HG03469 (cell line): ENCODE results near the gene STON2.

Source experiments
- ATAC-seq: cut with Tn5 transposase; IDR thresholded peaks from one replicate; pipeline ENCODE4 v1.9.1; 2021; ENCODE audit warnings: mild to moderate bottlenecking, moderate library complexity, moderate number of reproducible peaks; ENCODE audit not compliant: unreplicated experiment

Gene STON2

DNA sequence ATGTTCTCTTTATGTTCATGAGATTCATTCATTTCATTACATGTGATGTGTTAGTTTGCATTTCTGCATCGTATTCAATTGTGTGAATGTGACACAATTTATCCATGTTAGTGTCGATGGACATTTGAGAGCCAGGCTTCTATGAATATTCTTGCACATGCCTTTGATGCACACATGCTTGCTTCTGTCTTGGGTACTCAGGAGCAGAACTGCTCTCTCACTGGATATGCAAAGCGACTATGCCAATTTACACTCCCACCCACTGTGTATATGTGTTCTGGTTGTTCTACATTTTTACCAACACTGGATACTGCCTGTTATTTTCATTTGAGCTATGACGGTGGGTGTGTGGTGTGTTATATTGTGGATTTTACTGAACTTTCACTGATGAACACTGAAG is 95.1 kb downstream of the STON2 start:
- no peak for ATAC-seq

- ATAC-seq, result peak; percentile 95
These were observed 96.7 kb downstream of the STON2 start for GRCh38 chr14:81303258-81303935.

- no peak for ATAC-seq
These were observed 97.5 kb downstream of the STON2 start for GRCh38 chr14:81302638-81303037.

DNA sequence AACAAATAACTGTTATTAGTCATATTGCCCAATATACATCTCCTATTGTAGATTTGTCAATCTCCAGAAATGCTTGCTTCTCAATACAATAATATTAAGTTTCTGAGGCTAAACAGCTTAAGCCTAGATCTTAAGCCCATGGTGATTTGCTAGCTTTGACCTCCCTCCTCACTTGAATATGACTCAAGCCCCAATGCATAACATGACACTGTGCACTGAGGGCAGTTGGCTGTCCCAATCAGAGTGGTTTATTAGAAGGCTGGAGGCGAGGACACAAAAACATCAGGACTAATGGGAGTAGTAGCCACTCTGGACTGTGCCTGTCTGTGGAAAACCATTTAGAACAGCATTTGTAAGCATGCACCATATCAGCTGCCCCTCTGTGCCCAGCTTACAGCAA is 98.3 kb downstream of the STON2 start:
- ATAC-seq, result no peak

DNA sequence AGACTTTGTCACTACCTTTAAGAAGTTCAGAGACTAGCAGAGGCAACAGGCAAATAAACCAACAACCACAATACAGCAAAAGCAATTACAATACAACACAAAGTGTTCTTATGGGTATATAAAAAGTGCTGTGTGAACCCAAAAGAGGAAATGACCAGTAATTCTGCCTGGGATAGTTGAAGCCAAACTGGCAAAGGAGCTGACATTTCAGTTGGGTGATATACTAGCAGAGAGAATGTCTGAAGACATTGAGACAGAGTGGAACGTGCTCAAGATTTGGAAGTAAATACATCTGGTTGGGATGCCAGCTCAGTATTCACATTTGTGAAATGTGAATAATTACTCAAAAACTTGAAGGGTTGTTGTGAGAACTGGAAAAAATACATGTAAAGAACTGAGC is 98.8 kb downstream of the STON2 start:
- no peak for ATAC-seq

DNA sequence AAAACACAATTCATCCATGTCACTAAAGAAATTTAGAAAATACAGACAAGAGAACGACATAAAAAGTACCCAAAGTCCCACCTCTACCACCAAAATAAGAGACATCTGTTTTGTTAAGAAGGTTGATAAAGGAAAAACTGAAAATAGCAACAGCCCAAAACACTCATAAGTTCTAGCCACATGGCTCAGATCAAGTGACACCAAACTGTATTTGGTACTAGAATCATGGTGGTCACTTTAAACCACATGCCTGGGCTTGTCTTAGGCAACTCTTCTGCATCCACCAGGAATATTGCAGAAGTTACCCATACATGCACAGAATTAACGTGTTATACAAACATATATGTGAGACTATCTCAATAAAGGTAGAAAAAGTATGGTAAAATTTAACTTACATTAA is 101.2 kb downstream of the STON2 start:
- ATAC-seq, result no peak

DNA sequence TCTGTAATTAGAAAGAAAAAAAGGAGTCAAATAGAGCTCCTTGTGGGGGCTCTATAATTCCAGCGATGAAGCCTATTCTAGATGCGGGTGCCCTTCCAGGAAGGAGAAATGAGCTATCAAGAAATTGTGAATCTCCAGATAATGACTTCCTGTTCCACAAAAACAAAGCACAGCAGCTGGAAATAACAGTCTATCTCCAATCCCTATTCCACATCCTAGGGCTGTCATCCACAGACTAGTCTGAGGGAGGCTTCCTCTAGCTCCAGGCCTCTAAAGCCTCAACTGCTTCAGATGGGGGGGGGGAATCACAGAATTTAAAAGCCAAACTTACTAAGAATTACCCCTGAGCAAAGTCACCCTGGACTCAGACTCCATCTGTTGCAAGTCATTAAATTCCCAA is 102.0 kb downstream of the STON2 start:
- ATAC-seq, result no peak

GRCh38 chr14:81295958-81296923 is 103.9 kb downstream of the STON2 start:
- ATAC-seq, result no peak

DNA sequence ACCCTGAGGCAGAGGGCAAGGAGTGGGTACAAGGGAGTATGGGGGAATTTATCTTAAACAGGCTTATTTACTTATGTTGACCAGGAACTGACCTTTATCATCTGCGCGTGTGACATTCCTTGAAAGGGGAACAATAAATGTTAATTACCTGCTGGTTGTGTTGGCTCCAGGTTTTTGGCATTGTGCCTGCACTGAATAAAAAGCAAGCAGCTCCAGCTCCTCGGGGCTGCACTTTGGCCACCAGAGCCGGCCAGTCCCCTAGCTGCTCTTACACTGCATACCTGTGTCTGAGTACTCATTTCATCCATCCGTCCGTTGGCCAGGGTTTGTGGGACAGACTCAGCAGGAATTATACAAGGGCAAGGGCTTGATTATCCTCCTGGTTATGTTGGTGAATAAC is 110.6 kb downstream of the STON2 start:
- no peak for ATAC-seq

DNA sequence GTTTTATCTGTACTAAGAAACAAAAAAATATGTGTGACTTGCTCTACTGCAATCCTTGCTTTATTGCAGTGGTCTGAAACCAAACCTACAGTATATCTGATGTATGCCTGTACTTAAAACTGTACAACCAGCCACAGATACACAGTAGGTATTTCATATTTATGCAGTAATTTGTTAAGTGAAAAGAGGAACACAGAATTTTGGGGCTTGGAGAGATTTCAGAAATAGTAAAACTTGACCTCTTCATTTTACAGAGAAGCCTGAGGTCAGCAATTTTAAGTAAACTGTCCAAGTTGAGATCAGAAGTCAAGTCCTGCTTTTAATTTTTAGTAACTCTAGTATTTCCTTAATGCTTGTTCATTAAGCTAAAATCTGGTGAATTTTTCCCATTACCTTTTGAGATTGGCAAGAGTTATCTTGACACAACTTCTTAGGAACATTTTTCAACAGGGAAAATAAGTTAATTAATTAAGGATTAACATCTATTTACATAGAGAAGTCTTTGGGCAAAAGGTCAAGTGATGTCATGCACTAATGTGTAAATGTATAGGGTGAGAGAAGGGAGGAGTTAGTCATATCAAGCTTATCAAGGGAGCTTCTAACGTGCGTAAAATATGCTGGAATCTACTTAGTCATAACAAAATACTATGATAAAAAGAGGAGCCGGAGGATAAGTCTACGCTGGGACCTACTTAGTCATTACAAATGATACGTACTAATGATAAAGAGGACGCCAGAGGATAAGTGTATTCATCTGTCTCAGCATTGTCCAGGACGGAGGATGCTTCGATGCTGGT is 113.4 kb downstream of the STON2 start:
- ATAC-seq, result no peak

DNA sequence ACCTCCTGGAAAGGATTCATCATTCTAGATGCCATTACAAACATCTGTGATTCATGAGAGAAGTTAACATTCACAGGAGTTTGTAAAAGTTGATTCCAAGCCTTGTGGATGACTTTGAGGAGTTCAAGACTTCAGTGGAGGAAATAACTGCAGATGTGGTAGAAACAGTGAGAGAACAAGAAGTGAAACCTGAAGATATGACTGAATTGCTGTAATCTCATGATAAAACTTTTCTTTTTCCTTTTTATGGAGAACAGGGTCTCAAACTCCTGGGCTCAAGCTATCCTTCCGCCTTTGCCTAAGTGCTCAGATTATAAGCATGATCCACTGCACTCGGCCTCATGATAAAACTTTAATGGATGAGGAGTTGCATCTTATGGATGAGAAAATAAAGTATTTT is 114.9 kb downstream of the STON2 start:
- no peak for ATAC-seq

GRCh38 chr14:81281332-81281731 is 118.8 kb downstream of the STON2 start:
- ATAC-seq, result no peak

GRCh38 chr14:81280136-81280791 is 119.9 kb downstream of the STON2 start:
- ATAC-seq, result no peak

- no peak for ATAC-seq
These were observed 123.0 kb downstream of the STON2 start for GRCh38 chr14:81277096-81277495.

- ATAC-seq, result no peak
These were observed 123.8 kb downstream of the STON2 start for GRCh38 chr14:81276073-81277069.

DNA sequence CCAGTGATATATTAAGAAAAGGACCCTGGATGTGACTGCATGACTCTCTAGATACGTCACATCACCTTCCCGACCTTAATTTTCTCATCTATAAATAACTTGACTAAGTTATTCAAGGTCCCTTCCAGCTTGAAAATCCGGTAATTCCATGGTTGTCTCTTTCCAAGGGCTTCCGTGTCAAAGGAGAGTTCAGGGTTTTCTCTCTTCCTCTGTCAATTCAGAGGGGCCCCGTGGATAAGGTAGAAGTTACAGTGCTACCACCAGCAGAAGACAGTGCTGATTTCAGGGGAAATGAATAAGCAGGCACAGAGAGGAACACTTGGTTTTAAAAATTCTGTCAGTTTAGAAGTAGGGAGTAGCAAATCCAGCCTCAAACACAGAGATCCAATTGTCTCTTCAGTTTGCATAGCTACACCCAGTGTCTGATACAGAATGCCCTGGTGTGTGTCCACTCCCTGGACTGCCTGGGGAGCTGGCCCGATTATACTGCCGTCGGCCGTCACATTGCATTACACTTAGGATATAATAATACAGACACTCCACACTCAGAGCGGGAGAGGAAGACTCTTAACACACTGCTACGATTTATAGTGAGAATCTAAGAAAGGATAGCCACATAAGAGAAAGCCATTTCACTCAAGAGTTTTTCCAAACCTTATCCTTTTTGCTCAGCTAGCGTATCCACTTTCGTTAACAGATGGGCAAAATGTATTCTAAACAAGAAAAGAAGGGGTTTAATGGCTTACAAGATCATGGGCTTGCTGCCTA is 124.6 kb downstream of the STON2 start:
- no peak for ATAC-seq

GRCh38 chr14:81273961-81274575 is 126.1 kb downstream of the STON2 start:
- ATAC-seq, result no peak

DNA sequence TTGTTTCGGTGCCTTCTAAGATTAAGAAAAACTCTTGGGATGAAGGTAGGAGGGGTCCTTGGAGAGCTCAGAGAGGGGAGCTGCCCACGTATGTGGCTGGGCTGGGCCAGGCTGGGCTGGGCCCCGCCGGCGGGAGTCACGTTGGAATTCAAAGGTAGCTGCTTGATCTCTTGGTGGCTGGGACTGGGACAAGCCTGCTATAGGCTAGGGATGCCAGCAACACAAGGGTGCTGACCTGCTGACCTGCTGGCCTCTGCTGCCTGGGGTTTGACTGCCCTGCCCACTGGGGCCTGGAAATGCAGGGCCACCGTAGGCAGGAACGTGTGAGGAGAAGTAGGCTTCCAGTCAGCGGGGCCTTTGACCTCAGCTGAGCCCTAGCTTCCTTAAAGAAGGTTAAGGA is 126.6 kb downstream of the STON2 start:
- no peak for ATAC-seq
